ENCODE data around the gene EMID1.

EMID1 gene

DNA sequence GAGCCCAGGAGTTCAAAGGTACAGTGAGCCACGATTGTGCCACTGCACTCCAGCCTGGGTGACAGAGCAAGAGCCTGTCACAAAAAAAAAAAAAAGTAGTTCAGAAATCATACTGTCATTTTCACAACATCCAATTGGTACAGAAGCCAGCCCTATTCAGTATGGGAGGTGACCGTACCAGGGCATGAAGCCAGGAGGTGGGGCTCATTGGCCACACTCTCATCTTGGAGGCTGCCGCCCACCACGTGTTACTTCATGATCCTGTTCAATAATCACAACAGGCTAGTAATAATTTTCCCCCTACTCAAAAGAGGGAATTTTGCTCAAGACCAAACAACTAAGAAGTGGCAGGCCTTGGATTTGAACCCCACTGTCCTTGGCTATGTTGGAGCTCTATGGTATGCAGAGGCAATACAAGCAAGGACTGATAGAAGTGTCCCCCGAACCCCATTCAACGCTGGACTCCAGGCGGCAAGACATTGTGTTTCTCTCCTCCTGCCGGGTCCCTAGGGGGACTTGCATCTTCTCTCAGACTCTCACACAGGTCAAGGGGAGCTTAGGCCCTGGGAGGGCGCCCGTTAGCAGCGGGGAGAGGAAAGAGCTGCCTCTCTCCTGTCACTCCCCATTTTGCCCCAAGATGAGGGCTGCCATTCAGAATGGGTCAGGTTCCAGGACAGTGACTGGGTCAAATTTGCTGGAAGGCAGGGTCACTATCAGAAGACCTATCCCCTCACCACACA is 40.2 kb upstream of the EMID1 start:
- peaks cover 3% of the 10 kb centered on the region; the same call in 1 of the 2 replicates for H3F3A ChIP-seq (ENCODE audit: low read depth)
- H4K20me1 ChIP-seq (ENCODE audit: insufficient read depth, low read length, poor library complexity, severe bottlenecking), result no peaks in the 10 kb centered on the region
- no peak overlapping the region for H3K4me2 ChIP-seq (ENCODE audit: low read depth, low read length, poor library complexity, severe bottlenecking)
- H3K36me3 ChIP-seq (ENCODE audit: insufficient read depth, low read length), result no peaks in the 10 kb centered on the region
- no peaks in the 10 kb centered on the region for H3K27me3 ChIP-seq (ENCODE audit: insufficient read depth, low read length, poor library complexity, severe bottlenecking)
- H3K4me3 ChIP-seq (ENCODE audit: low read length, poor library complexity, severe bottlenecking), result no peak overlapping the region
- H3K79me2 ChIP-seq (ENCODE audit: insufficient read depth, low read length), result no peaks in the 10 kb centered on the region
- TF ChIP-seq EZH2phosphoT487 (IDR thresholded peaks at IDR 0.05; ENCODE audit: borderline replicate concordance), result no peak
- TF ChIP-seq, protein P1, sequence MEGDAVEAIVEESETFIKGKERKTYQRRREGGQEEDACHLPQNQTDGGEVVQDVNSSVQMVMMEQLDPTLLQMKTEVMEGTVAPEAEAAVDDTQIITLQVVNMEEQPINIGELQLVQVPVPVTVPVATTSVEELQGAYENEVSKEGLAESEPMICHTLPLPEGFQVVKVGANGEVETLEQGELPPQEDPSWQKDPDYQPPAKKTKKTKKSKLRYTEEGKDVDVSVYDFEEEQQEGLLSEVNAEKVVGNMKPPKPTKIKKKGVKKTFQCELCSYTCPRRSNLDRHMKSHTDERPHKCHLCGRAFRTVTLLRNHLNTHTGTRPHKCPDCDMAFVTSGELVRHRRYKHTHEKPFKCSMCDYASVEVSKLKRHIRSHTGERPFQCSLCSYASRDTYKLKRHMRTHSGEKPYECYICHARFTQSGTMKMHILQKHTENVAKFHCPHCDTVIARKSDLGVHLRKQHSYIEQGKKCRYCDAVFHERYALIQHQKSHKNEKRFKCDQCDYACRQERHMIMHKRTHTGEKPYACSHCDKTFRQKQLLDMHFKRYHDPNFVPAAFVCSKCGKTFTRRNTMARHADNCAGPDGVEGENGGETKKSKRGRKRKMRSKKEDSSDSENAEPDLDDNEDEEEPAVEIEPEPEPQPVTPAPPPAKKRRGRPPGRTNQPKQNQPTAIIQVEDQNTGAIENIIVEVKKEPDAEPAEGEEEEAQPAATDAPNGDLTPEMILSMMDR (conservative IDR thresholded peaks at IDR 0.05; ENCODE audit: low read length), result 0 out of 2 replicates have a peak, but pooled peaks have one; percentile 14
- H3K9me2 ChIP-seq (replicated peaks; ENCODE audit: low read depth, low read length), result no peaks in the 10 kb centered on the region
- no peaks in the 10 kb centered on the region for H3K9me3 ChIP-seq (ENCODE audit: insufficient read depth, low read depth, low read length)
- H2AFZ ChIP-seq (ENCODE audit: low read length), result no peak overlapping the region
- H3K9ac ChIP-seq (ENCODE audit: low read depth, low read length, poor library complexity, severe bottlenecking), result no peak overlapping the region
- peaks cover 49% of the 10 kb centered on the region for H3K4me1 ChIP-seq (ENCODE audit: insufficient read depth, low read length, poor library complexity, severe bottlenecking)

DNA sequence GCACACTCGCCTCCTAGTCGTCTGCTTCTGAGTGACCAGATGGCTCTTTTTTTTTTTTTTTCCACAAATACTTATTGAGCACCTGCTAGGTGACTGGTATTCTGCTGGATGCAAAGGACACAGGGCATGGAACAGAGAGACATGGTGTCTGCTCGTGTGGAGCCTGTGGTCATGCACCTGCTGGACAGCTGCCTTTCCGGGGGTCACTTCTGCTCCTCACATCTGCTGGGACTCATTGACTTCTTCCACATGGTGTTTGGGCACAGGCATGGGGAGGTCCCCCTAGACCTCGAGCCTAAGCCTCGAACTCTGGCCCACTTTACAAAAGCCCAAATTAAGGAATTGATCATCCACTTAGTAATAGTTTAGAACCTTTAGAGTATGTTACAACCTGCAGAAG is 39.5 kb upstream of the EMID1 start:
- TF ChIP-seq, protein P1 (conservative IDR thresholded peaks at IDR 0.05; ENCODE audit: low read length), result no peak
- TF ChIP-seq EZH2phosphoT487 (IDR thresholded peaks at IDR 0.05; ENCODE audit: borderline replicate concordance), result no peak
- no peaks in the 10 kb centered on the region for H3K27me3 ChIP-seq (ENCODE audit: insufficient read depth, low read length, poor library complexity, severe bottlenecking)
- H3K4me1 ChIP-seq (ENCODE audit: insufficient read depth, low read length, poor library complexity, severe bottlenecking), result peaks cover 49% of the 10 kb centered on the region
- H3K79me2 ChIP-seq (ENCODE audit: insufficient read depth, low read length), result no peaks in the 10 kb centered on the region
- peak overlapping the region; percentile 82 for H3K4me2 ChIP-seq (ENCODE audit: low read depth, low read length, poor library complexity, severe bottlenecking)
- H3K36me3 ChIP-seq (ENCODE audit: insufficient read depth, low read length), result no peaks in the 10 kb centered on the region
- H4K20me1 ChIP-seq (ENCODE audit: insufficient read depth, low read length, poor library complexity, severe bottlenecking), result no peaks in the 10 kb centered on the region
- peak overlapping the region; percentile 68 for H3K9ac ChIP-seq (ENCODE audit: low read depth, low read length, poor library complexity, severe bottlenecking)
- no peaks in the 10 kb centered on the region for H3K9me2 ChIP-seq (replicated peaks; ENCODE audit: low read depth, low read length)
- H3F3A ChIP-seq (ENCODE audit: low read depth), result peaks cover 3% of the 10 kb centered on the region; the same call in 1 of the 2 replicates
- H2AFZ ChIP-seq (ENCODE audit: low read length), result no peak overlapping the region
- H3K9me3 ChIP-seq (ENCODE audit: insufficient read depth, low read depth, low read length), result no peaks in the 10 kb centered on the region
- H3K4me3 ChIP-seq (ENCODE audit: low read length, poor library complexity, severe bottlenecking), result no peak overlapping the region

DNA sequence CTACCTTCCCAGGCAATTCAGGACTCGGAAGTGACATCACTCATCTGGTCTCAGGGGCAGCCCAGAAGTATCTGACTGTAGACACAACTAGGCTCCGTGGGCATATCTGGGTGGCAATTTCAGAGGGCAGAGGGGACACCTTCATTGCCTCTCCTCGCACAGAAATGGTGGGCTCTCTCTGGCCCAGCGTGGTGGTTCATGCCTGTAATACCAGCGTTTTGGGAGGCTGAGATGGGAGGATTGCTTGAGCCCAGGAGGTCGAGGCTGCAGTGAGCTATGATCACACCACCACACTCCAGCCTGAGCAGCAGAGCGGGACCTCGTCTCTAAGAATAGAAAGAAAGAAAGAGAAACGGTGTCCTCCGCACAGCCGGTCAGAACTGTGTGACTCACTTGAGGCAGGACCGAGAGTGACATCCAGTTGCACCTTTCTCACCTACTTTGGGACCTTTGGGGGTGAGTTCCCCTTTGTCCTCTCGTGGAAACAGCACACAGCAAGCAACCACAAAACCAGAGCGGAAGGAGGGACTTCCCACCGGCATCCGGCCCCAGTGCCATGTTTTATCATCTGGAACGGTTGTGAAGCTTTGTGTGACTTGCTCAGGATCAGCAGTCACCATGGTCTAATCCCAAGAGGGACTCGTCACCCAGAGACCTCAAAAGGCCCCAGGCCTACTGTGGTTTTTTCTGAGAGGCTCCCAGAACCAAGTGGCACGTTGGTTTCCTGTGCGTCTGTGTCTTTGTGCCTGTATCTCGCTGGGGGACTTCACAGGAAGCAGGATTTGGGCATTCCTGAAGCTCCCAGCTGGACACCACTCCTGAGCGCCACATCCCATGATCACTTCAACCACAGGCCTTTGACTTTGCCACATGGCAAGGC is 38.4 kb upstream of the EMID1 start:
- Histone ChIP-seq H2AFZ (ENCODE audit: low read length) (no peak overlapping the region), H3F3A (ENCODE audit: low read depth) (peaks cover 3% of the 10 kb centered on the region; the same call in 1 of the 2 replicates), H3K36me3 (ENCODE audit: insufficient read depth, low read length) (no peaks in the 10 kb centered on the region), H3K9me3 (ENCODE audit: insufficient read depth, low read depth, low read length) (no peaks in the 10 kb centered on the region), H3K27me3 (ENCODE audit: insufficient read depth, low read length, poor library complexity, severe bottlenecking) (no peaks in the 10 kb centered on the region), H3K9ac (ENCODE audit: low read depth, low read length, poor library complexity, severe bottlenecking) (peak overlapping the region; percentile 68), H3K4me1 (ENCODE audit: insufficient read depth, low read length, poor library complexity, severe bottlenecking) (peaks cover 49% of the 10 kb centered on the region), H3K4me3 (ENCODE audit: low read length, poor library complexity, severe bottlenecking) (peak overlapping the region; percentile 65), H3K4me2 (ENCODE audit: low read depth, low read length, poor library complexity, severe bottlenecking) (peak overlapping the region; percentile 82), H4K20me1 (ENCODE audit: insufficient read depth, low read length, poor library complexity, severe bottlenecking) (no peaks in the 10 kb centered on the region), H3K79me2 (ENCODE audit: insufficient read depth, low read length) (no peaks in the 10 kb centered on the region), H3K9me2 (replicated peaks; ENCODE audit: low read depth, low read length) (no peaks in the 10 kb centered on the region)
- TF ChIP-seq, protein P1 (conservative IDR thresholded peaks at IDR 0.05; ENCODE audit: low read length), result no peak
- TF ChIP-seq EZH2phosphoT487 (IDR thresholded peaks at IDR 0.05; ENCODE audit: borderline replicate concordance), result peak; percentile 34; the same call in 1 of the 2 replicates

All from Loucy (cell line).